ENCODE results near the gene IL9.

GRCh38 chr5:135901633-135902032, 6.0 kb upstream of the IL9 start:
- TF ChIP-seq POLR2A (IDR thresholded peaks at IDR 0.05; ENCODE audit: low read length): no peak
- no peak for TF ChIP-seq GATA1 (IDR thresholded peaks at IDR 0.05; ENCODE audit: low read depth, low read length)

Measured in erythroblast (primary cell).